H9 (cell line): Measurements from ENCODE around the gene PARP16. TPM values are rescaled to one million over a fixed set of nuclear protein-coding genes. Genes with fewer than 3 reads are reported as not detected.

Source experiments
- DNase-seq: peaks from one replicate; pipeline ENCODE4 v3.0.0-alpha.2; 2017
- H2AFZ ChIP-seq: one replicate; pipeline ENCODE4 v1.6.1; 2013; ENCODE audit warnings: mild to moderate bottlenecking, low read length, control low read depth, moderate library complexity
- H2AK5ac ChIP-seq: 2 replicates; pipeline ENCODE4 v1.6.1; 2013; ENCODE audit warnings: low read length, control low read depth, mixed read lengths; ENCODE audit not compliant: insufficient read length
- H2BK120ac ChIP-seq: one replicate; pipeline ENCODE4 v1.6.1; 2013; ENCODE audit warnings: low read depth, mild to moderate bottlenecking, low read length, control low read depth, inconsistent platforms; ENCODE audit not compliant: poor library complexity, severe bottlenecking
- H2BK12ac ChIP-seq: 2 replicates; pipeline ENCODE4 v1.6.1; 2013; ENCODE audit warnings: low read length, control low read depth, mixed read lengths, low read depth; ENCODE audit not compliant: insufficient read length
- H2BK15ac ChIP-seq: 2 replicates; pipeline ENCODE4 v1.6.1; 2013; ENCODE audit warnings: low read depth, low read length, control low read depth
- H2BK20ac ChIP-seq: one replicate; pipeline ENCODE4 v1.6.1; 2013; ENCODE audit warnings: low read depth, mild to moderate bottlenecking, low read length, control low read depth, inconsistent platforms; ENCODE audit not compliant: poor library complexity, severe bottlenecking
- H2BK5ac ChIP-seq: 2 replicates; pipeline ENCODE4 v1.6.1; 2013; ENCODE audit warnings: low read length, control low read depth, mixed read lengths; ENCODE audit not compliant: insufficient read length
- H3K14ac ChIP-seq: 2 replicates; pipeline ENCODE4 v1.6.1; 2013; ENCODE audit warnings: low read length, control low read depth; ENCODE audit not compliant: insufficient read depth
- H3K18ac ChIP-seq: 2 replicates; pipeline ENCODE4 v1.6.1; 2013; ENCODE audit warnings: low read depth, mild to moderate bottlenecking, mixed read lengths, low read length, control low read depth; ENCODE audit not compliant: insufficient read length
- H3K23ac ChIP-seq: 2 replicates; pipeline ENCODE4 v1.6.1; 2013; ENCODE audit warnings: low read length, control low read depth, mixed read lengths, low read depth; ENCODE audit not compliant: insufficient read length
- H3K23me2 ChIP-seq: 2 replicates; pipeline ENCODE4 v1.6.1; 2013; ENCODE audit warnings: low read depth, mild to moderate bottlenecking, mixed read lengths, low read length, control low read depth; ENCODE audit not compliant: insufficient read length, poor library complexity, severe bottlenecking
- H3K27ac ChIP-seq: 2 replicates; pipeline ENCODE4 v1.5.1; 2013; ENCODE audit warnings: low read length, control low read depth, mixed read lengths, low read depth; ENCODE audit not compliant: insufficient read length
- H3K27me3 ChIP-seq: 2 replicates; pipeline ENCODE4 v1.6.1; 2013; ENCODE audit warnings: low read length, control low read depth, inconsistent platforms; ENCODE audit not compliant: insufficient read depth
- H3K4ac ChIP-seq: 2 replicates; pipeline ENCODE4 v1.6.1; 2013; ENCODE audit warnings: low read depth, mild to moderate bottlenecking, control low read depth, inconsistent platforms, low read length, moderate library complexity
- H3K4me1 ChIP-seq: 2 replicates; pipeline ENCODE4 v1.6.1; 2013; ENCODE audit warnings: low read length, control low read depth, inconsistent platforms; ENCODE audit not compliant: insufficient read depth
- H3K4me2 ChIP-seq: 2 replicates; pipeline ENCODE4 v1.6.1; 2013; ENCODE audit warnings: low read length, control low read depth, mixed read lengths; ENCODE audit not compliant: insufficient read length, insufficient read depth
- H3K56ac ChIP-seq: 2 replicates; pipeline ENCODE4 v1.6.1; 2013; ENCODE audit warnings: low read depth, mild to moderate bottlenecking, mixed read lengths, low read length, control low read depth; ENCODE audit not compliant: insufficient read length
- H3K79me1 ChIP-seq: 2 replicates; pipeline ENCODE4 v1.6.1; 2013; ENCODE audit warnings: low read depth, mild to moderate bottlenecking, moderate library complexity, low read length, control low read depth, inconsistent platforms; ENCODE audit not compliant: insufficient read depth, poor library complexity, severe bottlenecking
- H3K79me2 ChIP-seq: 2 replicates; pipeline ENCODE4 v1.6.1; 2013; ENCODE audit warnings: low read length, control low read depth, inconsistent platforms; ENCODE audit not compliant: insufficient read depth
- H3K9ac ChIP-seq: 2 replicates; pipeline ENCODE4 v1.6.1; 2013; ENCODE audit warnings: low read length, control low read depth, mixed read lengths; ENCODE audit not compliant: insufficient read length; ENCODE audit errors: extremely low read depth
- H3K9me3 ChIP-seq: one replicate; pipeline ENCODE4 v1.6.1; 2013; ENCODE audit warnings: low read depth, low read length, inconsistent platforms; ENCODE audit not compliant: control insufficient read depth
- H3T11ph ChIP-seq: one replicate; pipeline ENCODE4 v1.6.1; 2013; ENCODE audit warnings: mild to moderate bottlenecking, low read length, control low read depth, inconsistent platforms
- H4K20me1 ChIP-seq: one replicate; pipeline ENCODE4 v1.6.1; 2013; ENCODE audit not compliant: control insufficient read depth, insufficient read length, insufficient read depth
- H4K5ac ChIP-seq: 2 replicates; pipeline ENCODE4 v1.6.1; 2013; ENCODE audit warnings: low read depth, mild to moderate bottlenecking, mixed read lengths, low read length, control low read depth; ENCODE audit not compliant: insufficient read length
- H4K8ac ChIP-seq: replicated peaks from 2 replicates; pipeline ENCODE4 v1.6.1; 2013; ENCODE audit warnings: low read length, control low read depth, mixed read lengths, low read depth; ENCODE audit not compliant: insufficient read length
- H4K91ac ChIP-seq: 2 replicates; pipeline ENCODE4 v1.6.1; 2013; ENCODE audit warnings: low read depth, mild to moderate bottlenecking, moderate library complexity, mixed read lengths, low read length, control low read depth; ENCODE audit not compliant: insufficient read length
- H3K27ac Mint-ChIP-seq, 3 experiments: 2 replicates in 2 of 3; 3 replicates in 1 of 3; pipeline ENCODE4 v1.8.0; 2020 to 2021; ENCODE audit warnings: mixed read lengths in 3 of 3, mild to moderate bottlenecking in 1 of 3, moderate library complexity in 1 of 3
- H3K27me3 Mint-ChIP-seq: 2 replicates; pipeline ENCODE4 v1.8.0; 2021; ENCODE audit warnings: low read depth, mild to moderate bottlenecking, moderate library complexity, mixed read lengths
- H3K36me3 Mint-ChIP-seq, 3 experiments: 2 replicates in 2 of 3; 3 replicates in 1 of 3; pipeline ENCODE4 v1.8.0; 2020 to 2021; ENCODE audit warnings: low read depth in 3 of 3, mixed read lengths in 3 of 3; ENCODE audit not compliant: insufficient read depth in 1 of 3
- H3K4me1 Mint-ChIP-seq, 2 experiments: 2 replicates each; pipeline ENCODE4 v1.8.0; 2020; ENCODE audit warnings: mixed read lengths in 2 of 2
- H3K4me3 Mint-ChIP-seq, 2 experiments: 2 replicates in 1 of 2; 3 replicates in 1 of 2; pipeline ENCODE4 v1.8.0; 2020 to 2021; ENCODE audit warnings: mild to moderate bottlenecking in 2 of 2, mixed read lengths in 2 of 2, moderate library complexity in 1 of 2
- H3K9me3 Mint-ChIP-seq, 2 experiments: 2 replicates in 1 of 2; 3 replicates in 1 of 2; pipeline ENCODE4 v1.8.0; 2020; ENCODE audit warnings: mild to moderate bottlenecking in 2 of 2, mixed read lengths in 2 of 2, moderate library complexity in 1 of 2
- WGBS: extraction: QIAGEN DNeasy Blood & Tissue Kit; methylation state at CpG from one replicate; pipeline ENCODE4 v1.1.7; 2013; ENCODE audit warnings: missing lambda C conversion rate, low lambda C conversion rate, mixed read lengths; ENCODE audit not compliant: insufficient read length; ENCODE audit errors: extremely low coverage; 5-methylcytosine and 5-hydroxymethylcytosine counted together
- total RNA-seq: library from RNA; stranded (reverse); gene quantifications from 2 replicates; pipeline ENCODE4 v1.2.1, GENCODE V29; 2021
- TF ChIP-seq, protein P1 (sequence below): fragments of 200-600 bp; sonication (generic); conservative IDR thresholded peaks from 3 replicates; pipeline ENCODE4 v1.8.0; 2021; ENCODE audit warnings: antibody characterized with exemption, mild to moderate bottlenecking

PARP16 gene
- total RNA-seq, 1 experiment from 2014 or later, result 3.9 TPM

DNA sequence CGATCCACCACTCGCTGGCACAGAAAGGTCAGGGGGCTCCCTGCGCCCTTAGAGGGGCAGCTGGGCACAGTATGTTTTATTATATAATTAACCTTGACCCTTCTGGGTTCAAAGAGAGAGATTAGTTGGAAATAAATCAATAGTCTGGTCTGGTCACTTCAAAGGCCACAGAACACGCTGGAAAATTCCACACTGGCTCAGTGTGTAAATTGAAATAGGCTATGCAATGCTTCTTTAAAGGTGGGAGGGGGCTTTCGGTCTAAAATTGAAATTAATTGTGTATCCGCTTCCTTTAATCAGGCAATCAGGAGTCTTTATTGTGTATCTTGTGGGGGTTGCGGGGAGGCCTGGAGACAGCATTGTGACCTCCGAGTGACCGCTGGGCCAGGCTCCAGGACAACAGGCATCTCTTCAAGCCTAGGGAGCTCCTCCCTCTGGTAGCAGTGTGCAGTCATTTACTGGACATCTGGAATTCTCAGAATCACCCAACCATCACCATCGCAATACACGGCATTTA is 25.8 kb upstream of the PARP16 start:
- Histone ChIP-seq H4K5ac (no peak overlapping the region), H3K18ac (no peak overlapping the region), H4K20me1 (no peaks in the 10 kb centered on the region), H3K23me2 (no peaks in the 10 kb centered on the region), H2BK12ac (no peak overlapping the region), H3K4me2 (no peak overlapping the region), H3T11ph (no peak overlapping the region), H3K27me3 (no peaks in the 10 kb centered on the region), H3K9me3 (no peaks in the 10 kb centered on the region), H2BK20ac (no peak overlapping the region), H2AK5ac (no peak overlapping the region), H3K4ac (no peak overlapping the region), H3K4me1 (no peaks in the 10 kb centered on the region), H3K56ac (no peak overlapping the region), H3K9ac (no peak overlapping the region), H3K79me2 (no peaks in the 10 kb centered on the region), H3K14ac (no peak overlapping the region), H4K8ac (no peak overlapping the region), H3K79me1 (no peaks in the 10 kb centered on the region), H2BK5ac (no peak overlapping the region), H4K91ac (no peak overlapping the region), H3K27ac (no peak overlapping the region), H3K23ac (no peak overlapping the region), H2BK15ac (no peak overlapping the region), H2AFZ (no peak overlapping the region), H2BK120ac (no peak overlapping the region)
- peaks cover 12 to 16% of the 10 kb centered on the region in 2 experiments; a peak in 3 of 4 replicates for H3K4me1 Mint-ChIP-seq
- no peaks in the 10 kb centered on the region for H3K9me3 Mint-ChIP-seq
- TF ChIP-seq, protein P1, sequence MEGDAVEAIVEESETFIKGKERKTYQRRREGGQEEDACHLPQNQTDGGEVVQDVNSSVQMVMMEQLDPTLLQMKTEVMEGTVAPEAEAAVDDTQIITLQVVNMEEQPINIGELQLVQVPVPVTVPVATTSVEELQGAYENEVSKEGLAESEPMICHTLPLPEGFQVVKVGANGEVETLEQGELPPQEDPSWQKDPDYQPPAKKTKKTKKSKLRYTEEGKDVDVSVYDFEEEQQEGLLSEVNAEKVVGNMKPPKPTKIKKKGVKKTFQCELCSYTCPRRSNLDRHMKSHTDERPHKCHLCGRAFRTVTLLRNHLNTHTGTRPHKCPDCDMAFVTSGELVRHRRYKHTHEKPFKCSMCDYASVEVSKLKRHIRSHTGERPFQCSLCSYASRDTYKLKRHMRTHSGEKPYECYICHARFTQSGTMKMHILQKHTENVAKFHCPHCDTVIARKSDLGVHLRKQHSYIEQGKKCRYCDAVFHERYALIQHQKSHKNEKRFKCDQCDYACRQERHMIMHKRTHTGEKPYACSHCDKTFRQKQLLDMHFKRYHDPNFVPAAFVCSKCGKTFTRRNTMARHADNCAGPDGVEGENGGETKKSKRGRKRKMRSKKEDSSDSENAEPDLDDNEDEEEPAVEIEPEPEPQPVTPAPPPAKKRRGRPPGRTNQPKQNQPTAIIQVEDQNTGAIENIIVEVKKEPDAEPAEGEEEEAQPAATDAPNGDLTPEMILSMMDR, result no peak
- no peak overlapping the region for H3K4me3 Mint-ChIP-seq
- H3K27ac Mint-ChIP-seq, result peak overlapping the region in 1 of 3 experiments; percentile 72; a peak in 1 of 7 replicates
- no CpG with 5 or more reads among the region's 11 CpGs for WGBS
- H3K36me3 Mint-ChIP-seq, result no peaks in the 10 kb centered on the region
- peaks cover 2% of the 10 kb centered on the region; the same call in 1 of the 2 replicates for H3K27me3 Mint-ChIP-seq
- DNase-seq, result no peak
